ENCODE data around the gene CD93. TPM values are rescaled to one million over a fixed set of nuclear protein-coding genes. Genes with fewer than 3 reads are reported as not detected.

CD93 gene
- total RNA-seq, 4 donors from 2014 or later = 6.3 to 14.3 (median 7.9) TPM

GRCh38 chr20:23112595-23112994 is 26.5 kb upstream of the CD93 start:
- no peak for DNase-seq
- Histone ChIP-seq H3K36me3 (no peaks in the 10 kb centered on the region), H3K4me1 (peaks cover 0 to 1% (median 0%) of the 10 kb centered on the region in 4 donors), H3K27me3 (no peaks in the 10 kb centered on the region), H3K27ac (no peak overlapping the region), H3K4me3 (no peak overlapping the region), H3K9me3 (no peaks in the 10 kb centered on the region)
- intact Hi-C loops (cut with DNase I; ENCODE audit: low total_unique reads) = no loop called here
- TF ChIP-seq POLR2A (IDR thresholded peaks at IDR 0.05) (no peak), CTCF (IDR thresholded peaks at IDR 0.05) (no peak), POLR2AphosphoS5 (IDR thresholded peaks at IDR 0.05) (no peak), EP300 (IDR thresholded peaks at IDR 0.05; ENCODE audit: low read depth) (no peak)
- in situ Hi-C loops (cut with MboI; ENCODE audit: low pct_ligation_motif_present in 1 of 4, low pct_unique_long_range_greater_than_20kb in 1 of 4, low sequenced_read_pairs in 3 of 4) = no loop called here
- WGBS, 2 donors (ENCODE audit: low coverage in 1 of 2) = 60% methylated on average over 1 of the region's 1 CpG; no CpG with 5 or more reads in 1 of the 2 donors

GRCh38 chr20:23111944-23112342 is 25.8 kb upstream of the CD93 start:
- H3K4me1 ChIP-seq = peaks cover 1 to 6% (median 3%) of the 10 kb centered on the region in 4 donors
- 68 to 80% methylated on average over 4 to 9 of the region's 9 CpGs for WGBS, 2 donors (ENCODE audit: low coverage in 1 of 2)
- in situ Hi-C loops (cut with MboI; ENCODE audit: low pct_ligation_motif_present in 1 of 4, low pct_unique_long_range_greater_than_20kb in 1 of 4, low sequenced_read_pairs in 3 of 4) = no loop called here
- H3K36me3 ChIP-seq = no peaks in the 10 kb centered on the region
- no peak overlapping the region for H3K4me3 ChIP-seq
- no peaks in the 10 kb centered on the region for H3K9me3 ChIP-seq
- H3K27ac ChIP-seq = no peak overlapping the region
- no peaks in the 10 kb centered on the region for H3K27me3 ChIP-seq
- TF ChIP-seq POLR2AphosphoS5 (IDR thresholded peaks at IDR 0.05) = no peak
- no peak for TF ChIP-seq EP300 (IDR thresholded peaks at IDR 0.05; ENCODE audit: low read depth)
- TF ChIP-seq POLR2A (IDR thresholded peaks at IDR 0.05) = no peak
- no peak for DNase-seq
- intact Hi-C loops (cut with DNase I; ENCODE audit: low total_unique reads) = no loop called here

- WGBS, 2 donors (ENCODE audit: low coverage in 1 of 2) = 85% methylated on average over 16 of the region's 16 CpGs; no CpG with 5 or more reads in 1 of the 2 donors
- no peak for TF ChIP-seq POLR2A (IDR thresholded peaks at IDR 0.05)
- TF ChIP-seq POLR2AphosphoS5 (IDR thresholded peaks at IDR 0.05) = no peak
- no peak for TF ChIP-seq EP300 (IDR thresholded peaks at IDR 0.05; ENCODE audit: low read depth)
- TF ChIP-seq CTCF (IDR thresholded peaks at IDR 0.05) = no peak
- H3K4me3 ChIP-seq = no peak overlapping the region
- H3K9me3 ChIP-seq = no peaks in the 10 kb centered on the region
- in situ Hi-C loops (cut with MboI; ENCODE audit: low pct_ligation_motif_present in 1 of 4, low pct_unique_long_range_greater_than_20kb in 1 of 4, low sequenced_read_pairs in 3 of 4) (no loop called here), intact Hi-C loops (cut with DNase I; ENCODE audit: low total_unique reads) (no loop called here)
- peaks cover 4 to 10% (median 5%) of the 10 kb centered on the region in 4 donors for H3K4me1 ChIP-seq
- H3K27ac ChIP-seq = no peak overlapping the region
- DNase-seq = no peak
- H3K27me3 ChIP-seq = no peaks in the 10 kb centered on the region
- H3K36me3 ChIP-seq = no peaks in the 10 kb centered on the region
Measured at GRCh38 chr20:23111307-23111943, 25.3 kb upstream of the CD93 start.

GRCh38 chr20:23108871-23109270 is 22.7 kb upstream of the CD93 start:
- H3K27me3 ChIP-seq = no peaks in the 10 kb centered on the region
- H3K4me1 ChIP-seq = peaks cover 4 to 17% (median 5%) of the 10 kb centered on the region in 4 donors
- H3K36me3 ChIP-seq = no peaks in the 10 kb centered on the region
- H3K9me3 ChIP-seq = no peaks in the 10 kb centered on the region
- WGBS, 2 donors (ENCODE audit: low coverage in 1 of 2) = 62 to 65% methylated on average over 2 to 3 of the region's 3 CpGs
- DNase-seq = no peak
- no peak for TF ChIP-seq EP300 (IDR thresholded peaks at IDR 0.05; ENCODE audit: low read depth)
- no peak for TF ChIP-seq POLR2AphosphoS5 (IDR thresholded peaks at IDR 0.05)
- TF ChIP-seq CTCF (IDR thresholded peaks at IDR 0.05) = no peak
- no peak for TF ChIP-seq POLR2A (IDR thresholded peaks at IDR 0.05)
- in situ Hi-C loops (cut with MboI; ENCODE audit: low pct_ligation_motif_present in 1 of 4, low pct_unique_long_range_greater_than_20kb in 1 of 4, low sequenced_read_pairs in 3 of 4) = no loop called here
- H3K4me3 ChIP-seq = no peak overlapping the region
- H3K27ac ChIP-seq = no peak overlapping the region
- intact Hi-C loops (cut with DNase I; ENCODE audit: low total_unique reads) = no loop called here

Data from transverse colon (tissue), 4 donors.